Stomach smooth muscle (tissue), 2 donors: ENCODE data around the gene MRPL1.

Experiments
- H3K27ac ChIP-seq: one replicate; pipeline ENCODE4 v1.7.0; 2013; ENCODE audit warnings: mild to moderate bottlenecking, low read length, inconsistent platforms
- H3K27me3 ChIP-seq, 2 donors: one replicate each; pipeline ENCODE4 v1.7.0; 2013; ENCODE audit warnings: low read length in 2 of 2; ENCODE audit not compliant: insufficient read depth in 2 of 2, control insufficient read depth in 1 of 2
- H3K36me3 ChIP-seq, 2 donors: one replicate each; pipeline ENCODE4 v1.7.0; 2013; ENCODE audit warnings: low read length in 2 of 2; ENCODE audit not compliant: control insufficient read depth in 2 of 2, insufficient read depth in 2 of 2
- H3K4me1 ChIP-seq: one replicate; pipeline ENCODE4 v1.7.0; 2013; ENCODE audit warnings: low read length; ENCODE audit not compliant: control insufficient read depth, insufficient read depth
- H3K4me3 ChIP-seq, 2 donors: one replicate each; pipeline ENCODE4 v1.7.0; 2013; ENCODE audit warnings: low read length in 2 of 2
- H3K9ac ChIP-seq, 2 donors: one replicate each; pipeline ENCODE4 v1.7.0; 2013; ENCODE audit warnings: low read length in 2 of 2, mild to moderate bottlenecking in 1 of 2
- H3K9me3 ChIP-seq, 2 donors: one replicate each; pipeline ENCODE4 v1.7.0; 2013; ENCODE audit warnings: low read length in 2 of 2; ENCODE audit not compliant: control insufficient read depth in 2 of 2
- donor health status: healthy.
- donor health status: Pancreatic carcinoma.

MRPL1 gene

GRCh38 chr4:77821775-77822174 is 40.9 kb upstream of the MRPL1 start:
- Histone ChIP-seq H3K9ac (peak overlapping the region in 1 of 2 donors; percentile 91), H3K36me3 (no peaks in the 10 kb centered on the region), H3K4me3 (peak overlapping the region in 1 of 2 donors; percentile 90), H3K4me1 (peaks cover 9% of the 10 kb centered on the region), H3K27me3 (no peaks in the 10 kb centered on the region), H3K9me3 (no peaks in the 10 kb centered on the region), H3K27ac (peak overlapping the region; percentile 38)

DNA sequence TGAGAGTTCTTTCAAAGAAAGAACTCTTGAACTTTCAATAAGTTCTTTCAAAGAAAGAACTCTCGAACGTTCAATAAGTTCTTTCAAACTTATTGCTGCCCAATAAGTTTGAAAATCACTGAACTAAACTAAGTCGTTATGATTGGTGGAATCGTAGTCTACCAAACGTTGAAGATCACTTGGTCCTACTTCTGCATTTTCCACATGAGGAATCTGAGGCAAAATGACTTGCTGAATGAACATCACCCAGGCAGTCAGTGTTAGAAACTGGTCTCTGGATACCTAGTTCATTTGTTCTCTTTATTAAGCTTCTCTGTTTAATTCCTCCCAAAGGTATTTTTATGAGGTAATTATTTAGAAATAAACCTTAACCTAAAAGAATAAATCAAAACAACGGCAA is 36.4 kb upstream of the MRPL1 start:
- H3K4me3 ChIP-seq = no peak overlapping the region
- H3K4me1 ChIP-seq = peaks cover under 1% of the 10 kb centered on the region
- no peak overlapping the region for H3K9ac ChIP-seq
- no peaks in the 10 kb centered on the region for H3K27me3 ChIP-seq
- H3K9me3 ChIP-seq = no peaks in the 10 kb centered on the region
- H3K36me3 ChIP-seq = no peaks in the 10 kb centered on the region
- H3K27ac ChIP-seq = no peak overlapping the region

DNA sequence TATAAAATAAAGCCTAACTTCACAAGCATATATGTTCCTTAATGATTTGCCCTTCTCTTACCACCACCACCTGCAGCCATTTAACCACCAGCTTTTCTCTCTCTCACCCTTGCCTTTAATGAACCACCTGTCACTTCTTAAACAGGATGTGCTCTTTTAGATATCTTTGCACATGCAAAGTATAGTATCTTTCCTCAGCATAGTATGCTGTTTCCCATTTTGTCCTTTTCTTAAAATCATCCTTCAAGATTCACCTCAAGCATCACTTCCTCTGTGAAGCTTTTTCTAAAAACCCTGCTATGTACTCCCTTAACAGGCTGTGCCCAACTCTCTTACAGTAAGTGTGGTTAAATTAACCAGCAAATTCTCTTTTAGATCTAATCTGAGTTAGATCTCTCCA is 35.3 kb upstream of the MRPL1 start:
- H3K4me1 ChIP-seq = no peaks in the 10 kb centered on the region
- no peaks in the 10 kb centered on the region for H3K36me3 ChIP-seq
- H3K4me3 ChIP-seq = no peak overlapping the region
- no peaks in the 10 kb centered on the region for H3K27me3 ChIP-seq
- H3K9me3 ChIP-seq = no peaks in the 10 kb centered on the region
- no peak overlapping the region for H3K9ac ChIP-seq
- no peak overlapping the region for H3K27ac ChIP-seq

DNA sequence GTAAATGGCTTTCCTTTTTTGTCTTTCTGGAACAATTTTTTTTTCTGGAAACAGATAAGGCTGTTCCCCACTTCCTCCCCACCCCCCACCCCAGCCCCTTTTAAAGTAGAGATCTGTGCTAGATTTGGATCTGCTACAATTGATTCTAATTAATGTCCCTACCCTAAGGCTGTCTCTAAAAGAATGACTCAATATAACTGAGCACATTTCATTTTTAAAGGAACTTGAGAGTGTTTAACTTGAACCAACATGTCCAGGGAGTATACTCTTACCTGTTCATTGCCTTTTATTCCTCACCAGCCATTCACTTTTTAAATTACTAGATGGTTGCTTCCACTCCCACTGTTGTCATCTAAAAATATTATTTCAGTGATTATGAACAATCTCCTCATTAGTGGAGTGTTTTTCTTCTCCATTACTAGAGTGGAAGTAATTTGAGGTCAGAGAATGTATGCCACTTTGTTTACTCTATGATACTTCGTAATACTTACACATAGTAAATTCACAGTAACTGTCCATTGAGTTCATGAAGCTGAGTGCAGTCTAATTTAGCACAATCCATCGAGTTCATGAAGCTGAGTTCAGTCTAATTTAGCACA is 29.4 kb upstream of the MRPL1 start:
- Histone ChIP-seq H3K4me3 (no peak overlapping the region), H3K27me3 (no peaks in the 10 kb centered on the region), H3K36me3 (no peaks in the 10 kb centered on the region), H3K9me3 (no peaks in the 10 kb centered on the region), H3K4me1 (no peaks in the 10 kb centered on the region), H3K9ac (no peak overlapping the region), H3K27ac (no peak overlapping the region)

DNA sequence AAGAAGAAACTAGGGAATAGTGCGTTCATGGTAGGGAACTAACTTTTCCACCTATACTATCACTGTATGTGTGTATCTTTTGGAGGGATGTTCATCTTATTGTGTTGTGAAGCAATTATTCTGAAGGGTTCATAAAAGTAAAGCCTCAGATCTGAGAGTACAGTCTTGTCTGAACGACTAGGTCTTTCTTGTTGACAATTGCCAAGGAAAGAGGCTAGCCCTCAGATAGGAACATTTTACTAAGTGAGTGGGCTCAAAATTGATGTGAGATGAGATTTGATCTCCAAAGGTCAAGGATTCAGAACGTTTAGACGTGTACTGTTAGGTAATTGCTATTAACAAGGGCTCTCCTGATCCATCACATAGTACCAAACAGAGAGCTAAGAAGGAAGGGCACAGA is 28.2 kb upstream of the MRPL1 start:
- no peak overlapping the region for H3K4me3 ChIP-seq
- H3K36me3 ChIP-seq = no peaks in the 10 kb centered on the region
- no peak overlapping the region for H3K9ac ChIP-seq
- no peaks in the 10 kb centered on the region for H3K27me3 ChIP-seq
- no peaks in the 10 kb centered on the region for H3K4me1 ChIP-seq
- H3K9me3 ChIP-seq = no peaks in the 10 kb centered on the region
- H3K27ac ChIP-seq = no peak overlapping the region

DNA sequence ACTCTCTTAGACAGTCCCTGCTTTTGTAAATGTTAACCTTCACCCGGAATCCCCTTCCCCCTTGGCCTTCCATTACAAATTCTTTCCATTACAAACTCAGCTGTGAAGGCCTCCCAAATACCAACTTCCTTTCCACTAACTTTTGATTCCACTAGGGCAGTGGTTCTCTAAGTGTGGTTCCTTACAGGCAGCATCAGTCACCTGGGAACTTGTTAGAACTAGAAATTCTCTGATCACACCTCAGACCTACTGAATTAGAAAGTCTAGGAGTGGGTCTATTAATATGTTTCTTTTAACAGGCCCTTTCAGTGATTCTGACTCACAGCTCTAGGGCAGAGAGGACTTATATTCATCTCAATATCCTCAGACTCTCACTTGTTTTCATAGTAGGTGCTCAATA is 19.0 kb upstream of the MRPL1 start:
- Histone ChIP-seq H3K27ac (no peak overlapping the region), H3K4me1 (no peaks in the 10 kb centered on the region), H3K9me3 (no peaks in the 10 kb centered on the region), H3K36me3 (no peaks in the 10 kb centered on the region), H3K27me3 (no peaks in the 10 kb centered on the region), H3K4me3 (no peak overlapping the region), H3K9ac (no peak overlapping the region)

DNA sequence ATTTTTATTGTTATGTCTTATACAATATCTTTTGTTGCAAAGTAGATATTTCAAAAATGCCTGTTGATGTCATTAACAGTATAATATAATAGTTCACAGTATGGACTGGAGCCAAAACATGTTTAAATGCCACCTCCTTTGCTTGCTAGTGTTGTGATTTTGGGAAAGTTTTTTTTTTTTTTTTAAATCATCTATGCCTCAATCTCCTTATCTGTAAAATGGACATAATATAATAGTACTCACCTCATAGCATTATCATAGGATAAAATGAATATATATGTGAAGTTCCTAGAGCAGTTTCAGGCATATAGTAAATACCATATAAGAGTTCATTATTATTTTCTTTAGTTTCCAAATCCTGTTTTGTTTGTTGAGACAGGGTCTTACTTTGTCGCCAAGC is 18.3 kb upstream of the MRPL1 start:
- Histone ChIP-seq H3K4me1 (no peaks in the 10 kb centered on the region), H3K27ac (no peak overlapping the region), H3K9ac (no peak overlapping the region), H3K36me3 (no peaks in the 10 kb centered on the region), H3K9me3 (no peaks in the 10 kb centered on the region), H3K27me3 (no peaks in the 10 kb centered on the region), H3K4me3 (no peak overlapping the region)

DNA sequence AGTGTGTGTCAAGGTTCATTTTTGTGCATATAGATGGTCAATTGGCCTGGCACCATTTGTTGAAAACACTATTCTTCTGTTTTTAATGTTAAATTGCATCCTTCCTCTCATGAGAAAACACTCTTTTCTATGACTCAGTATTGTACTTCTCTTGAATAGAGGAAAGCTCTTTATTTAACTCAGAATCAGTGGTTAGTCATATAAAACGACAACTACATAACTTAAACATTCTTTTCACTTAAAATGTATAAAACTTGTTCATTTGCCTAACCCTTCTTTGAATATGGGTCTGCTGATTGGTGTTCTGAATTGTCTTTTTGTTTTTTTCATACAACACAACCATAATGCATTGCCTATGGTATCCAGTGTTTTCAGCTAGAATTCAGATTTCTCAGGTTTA is 17.2 kb upstream of the MRPL1 start:
- Histone ChIP-seq H3K36me3 (no peaks in the 10 kb centered on the region), H3K9me3 (no peaks in the 10 kb centered on the region), H3K9ac (no peak overlapping the region), H3K4me3 (no peak overlapping the region), H3K4me1 (no peaks in the 10 kb centered on the region), H3K27ac (no peak overlapping the region), H3K27me3 (no peaks in the 10 kb centered on the region)

DNA sequence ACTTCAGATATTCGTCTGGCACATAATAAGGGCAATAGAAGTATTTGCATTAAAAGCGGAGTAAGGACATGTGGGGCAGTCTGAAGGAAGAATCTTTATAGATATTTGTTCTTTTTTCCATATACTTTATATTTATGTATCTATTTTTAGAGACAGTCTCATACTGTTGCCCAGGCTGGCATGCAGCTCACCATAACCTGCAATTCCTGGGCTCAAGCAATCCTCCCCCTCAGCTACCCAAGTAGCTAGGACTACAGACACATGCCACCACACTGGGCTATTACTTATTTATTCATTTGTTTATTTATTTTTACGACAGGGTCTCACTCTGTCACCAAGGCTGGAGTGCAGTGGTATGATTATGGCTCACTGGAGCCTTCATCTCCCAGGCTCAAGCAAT is 16.7 kb upstream of the MRPL1 start:
- H3K27me3 ChIP-seq = no peaks in the 10 kb centered on the region
- no peaks in the 10 kb centered on the region for H3K4me1 ChIP-seq
- H3K9ac ChIP-seq = no peak overlapping the region
- H3K27ac ChIP-seq = no peak overlapping the region
- H3K4me3 ChIP-seq = no peak overlapping the region
- no peaks in the 10 kb centered on the region for H3K36me3 ChIP-seq
- H3K9me3 ChIP-seq = no peaks in the 10 kb centered on the region

- Histone ChIP-seq H3K9me3 (no peaks in the 10 kb centered on the region), H3K36me3 (no peaks in the 10 kb centered on the region), H3K27me3 (no peaks in the 10 kb centered on the region), H3K4me1 (no peaks in the 10 kb centered on the region), H3K27ac (no peak overlapping the region), H3K9ac (no peak overlapping the region), H3K4me3 (no peak overlapping the region)
Measured at GRCh38 chr4:77848508-77848907, 14.1 kb upstream of the MRPL1 start.

GRCh38 chr4:77849278-77849965 is 13.2 kb upstream of the MRPL1 start:
- Histone ChIP-seq H3K9ac (no peak overlapping the region), H3K27ac (no peak overlapping the region), H3K27me3 (no peaks in the 10 kb centered on the region), H3K4me3 (no peak overlapping the region), H3K9me3 (no peaks in the 10 kb centered on the region), H3K4me1 (no peaks in the 10 kb centered on the region), H3K36me3 (no peaks in the 10 kb centered on the region)
